Esophagus muscularis mucosa (tissue), 4 donors: ENCODE measurements around the gene NRXN3. TPM values are rescaled to one million over a fixed set of nuclear protein-coding genes. Genes with fewer than 3 reads are reported as not detected.

Experiments used
- DNase-seq: peaks from one replicate; pipeline ENCODE4 v3.0.0-alpha.2; 2017; ENCODE audit errors: extremely low spot score
- H3K27ac ChIP-seq, 4 donors: fragments of 200-600 bp; sonication (generic); replicated peaks in 1 of 4; 1 replicate in 3 of 4; 2 replicates in 1 of 4; pipeline ENCODE4 v1.5.1; 2016 to 2019; ENCODE audit warnings: mild to moderate bottlenecking in 1 of 4
- H3K27me3 ChIP-seq, 4 donors: fragments of 200-600 bp; sonication (generic); one replicate each; pipeline versions ENCODE4 v1.5.1 to v1.6.0; 2016 to 2019
- H3K36me3 ChIP-seq, 4 donors: fragments of 200-600 bp; sonication (generic); one replicate each; pipeline ENCODE4 v1.5.1; 2016 to 2019
- H3K4me1 ChIP-seq, 4 donors: fragments of 200-600 bp; sonication (generic); one replicate each; pipeline ENCODE4 v1.5.1; 2016 to 2019
- H3K4me3 ChIP-seq, 4 donors: fragments of 200-600 bp; sonication (generic); 1 replicate in 2 of 4; 2 replicates in 2 of 4; pipeline ENCODE4 v1.5.1; 2016 to 2019; ENCODE audit warnings: mild to moderate bottlenecking in 4 of 4, moderate library complexity in 1 of 4
- H3K9me3 ChIP-seq, 4 donors: fragments of 200-600 bp; sonication (generic); 1 replicate in 3 of 4; 2 replicates in 1 of 4; pipeline ENCODE4 v1.5.1; 2016 to 2019
- EP300 ChIP-seq: sonication (generic); formaldehyde crosslinking; IDR thresholded peaks from one replicate; pipeline ENCODE4 v1.6.1; 2017; ENCODE audit warnings: antibody characterized with exemption
- POLR2A ChIP-seq: fragments of 450-650 bp; IDR thresholded peaks from one replicate; pipeline ENCODE4 v1.6.1; 2017; ENCODE audit warnings: antibody characterized with exemption, moderate library complexity, mild to moderate bottlenecking, low read depth
- POLR2AphosphoS5 ChIP-seq, 2 donors: sonication (generic); formaldehyde crosslinking; IDR thresholded peaks; one replicate each; pipeline ENCODE4 v1.6.1; 2017; ENCODE audit warnings: antibody characterized with exemption in 2 of 2
- WGBS: methylation state at CpG from one replicate; pipeline ENCODE4 v1.1.5; 2018; 5-methylcytosine and 5-hydroxymethylcytosine counted together
- intact Hi-C: fragments of 100-400 bp; cut with DNase I; formaldehyde crosslinking; loops from one replicate; pipeline ENCODE4 v1.15.1; 2023
- small RNA-seq, 3 donors: library from RNA; depleted of rRNA; stranded (forward); fragments of <200 nt; gene quantifications; one replicate each; pipeline ENCODE3, GENCODE V24; 2016
- total RNA-seq, 4 donors: library from RNA; depleted of rRNA; stranded (reverse); fragments of >200 nt; gene quantifications; one replicate each; pipeline versions ENCODE4 v1.1.0 to v1.2.1, GENCODE V29; 2016
- TF ChIP-seq, protein P1 (sequence below), 3 experiments: fragments of 200-600 bp in 2 of 3; fragments of 450-650 bp in 1 of 3; sonication (generic) in 2 of 3; IDR thresholded peaks; one replicate each; pipeline ENCODE4 v1.5.1; 2017 to 2019; ENCODE audit warnings: antibody characterized with exemption in 3 of 3, mild to moderate bottlenecking in 2 of 3, moderate library complexity in 1 of 3

NRXN3 gene
- total RNA-seq, 4 donors from 2014 or later: 71.1 to 159 (median 122) TPM

- DNase-seq: no peak
- H3K27me3 ChIP-seq: no peaks in the 10 kb centered on the region
- TF ChIP-seq EP300 (no peak), POLR2AphosphoS5 (IDR thresholded peaks at IDR 0.05) (no peak), POLR2A (no peak)
- TF ChIP-seq, protein P1, sequence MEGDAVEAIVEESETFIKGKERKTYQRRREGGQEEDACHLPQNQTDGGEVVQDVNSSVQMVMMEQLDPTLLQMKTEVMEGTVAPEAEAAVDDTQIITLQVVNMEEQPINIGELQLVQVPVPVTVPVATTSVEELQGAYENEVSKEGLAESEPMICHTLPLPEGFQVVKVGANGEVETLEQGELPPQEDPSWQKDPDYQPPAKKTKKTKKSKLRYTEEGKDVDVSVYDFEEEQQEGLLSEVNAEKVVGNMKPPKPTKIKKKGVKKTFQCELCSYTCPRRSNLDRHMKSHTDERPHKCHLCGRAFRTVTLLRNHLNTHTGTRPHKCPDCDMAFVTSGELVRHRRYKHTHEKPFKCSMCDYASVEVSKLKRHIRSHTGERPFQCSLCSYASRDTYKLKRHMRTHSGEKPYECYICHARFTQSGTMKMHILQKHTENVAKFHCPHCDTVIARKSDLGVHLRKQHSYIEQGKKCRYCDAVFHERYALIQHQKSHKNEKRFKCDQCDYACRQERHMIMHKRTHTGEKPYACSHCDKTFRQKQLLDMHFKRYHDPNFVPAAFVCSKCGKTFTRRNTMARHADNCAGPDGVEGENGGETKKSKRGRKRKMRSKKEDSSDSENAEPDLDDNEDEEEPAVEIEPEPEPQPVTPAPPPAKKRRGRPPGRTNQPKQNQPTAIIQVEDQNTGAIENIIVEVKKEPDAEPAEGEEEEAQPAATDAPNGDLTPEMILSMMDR (IDR thresholded peaks at IDR 0.05): no peak
- no peaks in the 10 kb centered on the region for H3K36me3 ChIP-seq
- no peak overlapping the region for H3K4me3 ChIP-seq
- intact Hi-C loops: no loop called here
- H3K4me1 ChIP-seq: no peaks in the 10 kb centered on the region
- no peaks in the 10 kb centered on the region for H3K9me3 ChIP-seq
- H3K27ac ChIP-seq: no peak overlapping the region
Observed at GRCh38 chr14:79916281-79916680, 1746.1 kb downstream of the NRXN3 start.

- Histone ChIP-seq H3K4me3 (no peak overlapping the region), H3K4me1 (no peaks in the 10 kb centered on the region), H3K27ac (no peak overlapping the region), H3K9me3 (no peaks in the 10 kb centered on the region), H3K27me3 (no peaks in the 10 kb centered on the region), H3K36me3 (no peaks in the 10 kb centered on the region)
- DNase-seq: no peak
- intact Hi-C loops: no loop called here
- TF ChIP-seq POLR2AphosphoS5 (IDR thresholded peaks at IDR 0.05) (no peak), EP300 (no peak), POLR2A (no peak)
- TF ChIP-seq, protein P1 (IDR thresholded peaks at IDR 0.05): no peak
- 77% methylated on average over 1 of the region's 1 CpG for WGBS
Observed at GRCh38 chr14:79916892-79917291, 1746.7 kb downstream of the NRXN3 start.

Small RNA genes within 50 kb of the gene (small RNA-seq; reads per million reads assigned to genes)
- gene RNA5SP388: 0 to 0.19 (median 0.08) reads per million in 3 donors
